ENCODE measurements around the gene KRT71.

Gene KRT71

GRCh38 chr12:52542157-52542556, 10.8 kb downstream of the KRT71 start:
- H3F3A ChIP-seq (ENCODE audit: control insufficient read depth, insufficient read depth), result no peaks in the 10 kb centered on the region
- no peaks in the 10 kb centered on the region for H3K9me2 ChIP-seq (replicated peaks; ENCODE audit: control insufficient read depth, low read length)
- H3K27ac ChIP-seq (ENCODE audit: low read depth, low read length), result no peak overlapping the region
- H3K4me2 ChIP-seq (ENCODE audit: low read length), result no peak overlapping the region
- H4K20me1 ChIP-seq (ENCODE audit: control insufficient read depth, insufficient read depth, low read depth, low read length), result no peaks in the 10 kb centered on the region
- no peaks in the 10 kb centered on the region for H3K79me2 ChIP-seq (ENCODE audit: control insufficient read depth, low read length)
- H3K4me1 ChIP-seq (ENCODE audit: control insufficient read depth, low read length), result no peaks in the 10 kb centered on the region
- H3K27me3 ChIP-seq (ENCODE audit: control insufficient read depth, low read length), result no peaks in the 10 kb centered on the region
- TF ChIP-seq CTCF (IDR thresholded peaks at IDR 0.05; ENCODE audit: low read depth, low read length, poor library complexity, severe bottlenecking) (no peak), EZH2phosphoT487 (IDR thresholded peaks at IDR 0.05; ENCODE audit: borderline replicate concordance, low read length) (no peak)
- no peaks in the 10 kb centered on the region for H3K9me3 ChIP-seq (ENCODE audit: control insufficient read depth, insufficient read depth, low read length)
- no peak overlapping the region for H3K4me3 ChIP-seq (ENCODE audit: low read length)
- no peaks in the 10 kb centered on the region for H3K36me3 ChIP-seq (ENCODE audit: control insufficient read depth, low read length)

- H3K27me3 ChIP-seq (ENCODE audit: control insufficient read depth, low read length), result no peaks in the 10 kb centered on the region
- no peaks in the 10 kb centered on the region for H3K4me1 ChIP-seq (ENCODE audit: control insufficient read depth, low read length)
- H3K4me2 ChIP-seq (ENCODE audit: low read length), result no peak overlapping the region
- H4K20me1 ChIP-seq (ENCODE audit: control insufficient read depth, insufficient read depth, low read depth, low read length), result no peaks in the 10 kb centered on the region
- no peaks in the 10 kb centered on the region for H3F3A ChIP-seq (ENCODE audit: control insufficient read depth, insufficient read depth)
- H3K27ac ChIP-seq (ENCODE audit: low read depth, low read length), result no peak overlapping the region
- no peaks in the 10 kb centered on the region for H3K36me3 ChIP-seq (ENCODE audit: control insufficient read depth, low read length)
- no peaks in the 10 kb centered on the region for H3K79me2 ChIP-seq (ENCODE audit: control insufficient read depth, low read length)
- TF ChIP-seq CTCF (IDR thresholded peaks at IDR 0.05; ENCODE audit: low read depth, low read length, poor library complexity, severe bottlenecking) (no peak), EZH2phosphoT487 (IDR thresholded peaks at IDR 0.05; ENCODE audit: borderline replicate concordance, low read length) (no peak)
- no peak overlapping the region for H3K4me3 ChIP-seq (ENCODE audit: low read length)
- H3K9me2 ChIP-seq (replicated peaks; ENCODE audit: control insufficient read depth, low read length), result no peaks in the 10 kb centered on the region
- no peaks in the 10 kb centered on the region for H3K9me3 ChIP-seq (ENCODE audit: control insufficient read depth, insufficient read depth, low read length)
Measured at GRCh38 chr12:52541709-52542108, 11.2 kb downstream of the KRT71 start.

GRCh38 chr12:52540531-52540930, 12.4 kb downstream of the KRT71 start:
- H3K36me3 ChIP-seq (ENCODE audit: control insufficient read depth, low read length), result no peaks in the 10 kb centered on the region
- H3K9me2 ChIP-seq (replicated peaks; ENCODE audit: control insufficient read depth, low read length), result no peaks in the 10 kb centered on the region
- TF ChIP-seq EZH2phosphoT487 (IDR thresholded peaks at IDR 0.05; ENCODE audit: borderline replicate concordance, low read length) (no peak), CTCF (IDR thresholded peaks at IDR 0.05; ENCODE audit: low read depth, low read length, poor library complexity, severe bottlenecking) (no peak)
- no peaks in the 10 kb centered on the region for H3K79me2 ChIP-seq (ENCODE audit: control insufficient read depth, low read length)
- no peak overlapping the region for H3K27ac ChIP-seq (ENCODE audit: low read depth, low read length)
- no peaks in the 10 kb centered on the region for H3K9me3 ChIP-seq (ENCODE audit: control insufficient read depth, insufficient read depth, low read length)
- H3K4me2 ChIP-seq (ENCODE audit: low read length), result no peak overlapping the region
- H3K4me3 ChIP-seq (ENCODE audit: low read length), result no peak overlapping the region
- no peaks in the 10 kb centered on the region for H4K20me1 ChIP-seq (ENCODE audit: control insufficient read depth, insufficient read depth, low read depth, low read length)
- no peaks in the 10 kb centered on the region for H3K27me3 ChIP-seq (ENCODE audit: control insufficient read depth, low read length)
- H3K4me1 ChIP-seq (ENCODE audit: control insufficient read depth, low read length), result no peaks in the 10 kb centered on the region
- no peaks in the 10 kb centered on the region for H3F3A ChIP-seq (ENCODE audit: control insufficient read depth, insufficient read depth)

- Histone ChIP-seq H3K4me3 (ENCODE audit: low read length) (no peak overlapping the region), H3K79me2 (ENCODE audit: control insufficient read depth, low read length) (no peaks in the 10 kb centered on the region), H3K4me1 (ENCODE audit: control insufficient read depth, low read length) (no peaks in the 10 kb centered on the region), H4K20me1 (ENCODE audit: control insufficient read depth, insufficient read depth, low read depth, low read length) (no peaks in the 10 kb centered on the region), H3K36me3 (ENCODE audit: control insufficient read depth, low read length) (no peaks in the 10 kb centered on the region), H3F3A (ENCODE audit: control insufficient read depth, insufficient read depth) (no peaks in the 10 kb centered on the region), H3K27me3 (ENCODE audit: control insufficient read depth, low read length) (no peaks in the 10 kb centered on the region), H3K4me2 (ENCODE audit: low read length) (no peak overlapping the region), H3K9me3 (ENCODE audit: control insufficient read depth, insufficient read depth, low read length) (no peaks in the 10 kb centered on the region), H3K9me2 (replicated peaks; ENCODE audit: control insufficient read depth, low read length) (no peaks in the 10 kb centered on the region), H3K27ac (ENCODE audit: low read depth, low read length) (no peak overlapping the region)
- TF ChIP-seq CTCF (IDR thresholded peaks at IDR 0.05; ENCODE audit: low read depth, low read length, poor library complexity, severe bottlenecking) (no peak), EZH2phosphoT487 (IDR thresholded peaks at IDR 0.05; ENCODE audit: borderline replicate concordance, low read length) (no peak)
Measured at GRCh38 chr12:52539821-52540173, 13.1 kb downstream of the KRT71 start.
